OCI-LY7 (cell line): ENCODE results near the gene EEF1A2.
"Not testable (repeated sequence)": the region's sequence is repeated elsewhere in the genome, so short reads cannot be mapped to it uniquely, and the experiment has no call there.

Experiments used
- EZH2phosphoT487 ChIP-seq: fragments of 200-600 bp; sonication (generic); IDR thresholded peaks from 2 replicates; pipeline ENCODE4 v1.6.1; 2018; ENCODE audit warnings: low read depth, borderline replicate concordance, mild to moderate bottlenecking, mixed run types, antibody characterized with exemption, low read length, moderate library complexity, mixed read lengths
- TF ChIP-seq, protein P1 (sequence below): fragments of 200-600 bp; sonication (generic); conservative IDR thresholded peaks from 2 replicates; pipeline ENCODE4 v1.5.1; 2014; ENCODE audit warnings: mild to moderate bottlenecking, antibody characterized with exemption, low read length, moderate library complexity, mixed read lengths

DNA sequence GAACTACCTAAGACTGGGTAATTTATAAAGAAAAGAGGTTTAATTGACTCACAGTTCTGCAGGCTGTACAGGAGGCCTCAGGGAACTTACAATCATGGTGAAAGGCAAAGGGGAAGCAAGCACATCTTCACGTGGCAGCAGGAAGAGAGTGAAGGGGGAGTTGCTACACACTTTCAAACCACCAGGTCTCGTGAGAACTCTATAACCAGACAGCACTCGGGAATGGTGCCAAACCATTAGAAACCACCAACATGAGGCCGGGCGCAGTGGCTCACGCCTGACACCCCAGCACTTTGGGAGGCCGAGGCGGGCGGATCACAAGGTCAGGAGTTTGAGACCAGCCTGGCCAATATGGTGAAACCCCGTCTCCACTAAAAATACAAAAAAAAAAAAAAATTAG, 15.6 kb upstream of the EEF1A2 start:
- TF ChIP-seq, protein P1, sequence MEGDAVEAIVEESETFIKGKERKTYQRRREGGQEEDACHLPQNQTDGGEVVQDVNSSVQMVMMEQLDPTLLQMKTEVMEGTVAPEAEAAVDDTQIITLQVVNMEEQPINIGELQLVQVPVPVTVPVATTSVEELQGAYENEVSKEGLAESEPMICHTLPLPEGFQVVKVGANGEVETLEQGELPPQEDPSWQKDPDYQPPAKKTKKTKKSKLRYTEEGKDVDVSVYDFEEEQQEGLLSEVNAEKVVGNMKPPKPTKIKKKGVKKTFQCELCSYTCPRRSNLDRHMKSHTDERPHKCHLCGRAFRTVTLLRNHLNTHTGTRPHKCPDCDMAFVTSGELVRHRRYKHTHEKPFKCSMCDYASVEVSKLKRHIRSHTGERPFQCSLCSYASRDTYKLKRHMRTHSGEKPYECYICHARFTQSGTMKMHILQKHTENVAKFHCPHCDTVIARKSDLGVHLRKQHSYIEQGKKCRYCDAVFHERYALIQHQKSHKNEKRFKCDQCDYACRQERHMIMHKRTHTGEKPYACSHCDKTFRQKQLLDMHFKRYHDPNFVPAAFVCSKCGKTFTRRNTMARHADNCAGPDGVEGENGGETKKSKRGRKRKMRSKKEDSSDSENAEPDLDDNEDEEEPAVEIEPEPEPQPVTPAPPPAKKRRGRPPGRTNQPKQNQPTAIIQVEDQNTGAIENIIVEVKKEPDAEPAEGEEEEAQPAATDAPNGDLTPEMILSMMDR = not testable (repeated sequence)
- not testable (repeated sequence) for TF ChIP-seq EZH2phosphoT487
